HAP-1 (cell line): ENCODE data around the gene GMCL2.

ENCODE experiments used
- DNase-seq, 2 experiments: peaks; one replicate each; pipeline ENCODE4 v3.0.0-alpha.2; 2016 to 2020; ENCODE audit warnings: low spot score in 2 of 2
- H3K27me3 ChIP-seq: fragments of 250-450 bp; sonication (Bioruptor Pico); 2 replicates; pipeline ENCODE4 v1.5.1; 2020; ENCODE audit warnings: low read depth, mild to moderate bottlenecking, moderate library complexity
- H3K36me3 ChIP-seq: fragments of 250-450 bp; sonication (Bioruptor Pico); replicated peaks from 2 replicates; pipeline ENCODE4 v1.5.1; 2020; ENCODE audit warnings: mild to moderate bottlenecking
- H3K4me1 ChIP-seq: fragments of 250-450 bp; sonication (Bioruptor Pico); 2 replicates; pipeline ENCODE4 v1.5.1; 2020; ENCODE audit warnings: mild to moderate bottlenecking
- H3K4me3 ChIP-seq: fragments of 250-450 bp; sonication (Bioruptor Pico); 2 replicates; pipeline ENCODE4 v1.5.1; 2020; ENCODE audit warnings: mild to moderate bottlenecking, moderate library complexity
- H3K9me3 ChIP-seq: fragments of 250-450 bp; sonication (Bioruptor Pico); 2 replicates; pipeline ENCODE4 v1.5.1; 2020; ENCODE audit warnings: mild to moderate bottlenecking, moderate library complexity
- in situ Hi-C: fragments of 300-500 bp; cut with MboI; formaldehyde crosslinking; loops from 3 replicates; pipeline ENCODE4 v1.14.3; 2020; ENCODE audit warnings: low sequenced_read_pairs, inconsistent platforms, mixed read lengths

GMCL2 gene

DNA sequence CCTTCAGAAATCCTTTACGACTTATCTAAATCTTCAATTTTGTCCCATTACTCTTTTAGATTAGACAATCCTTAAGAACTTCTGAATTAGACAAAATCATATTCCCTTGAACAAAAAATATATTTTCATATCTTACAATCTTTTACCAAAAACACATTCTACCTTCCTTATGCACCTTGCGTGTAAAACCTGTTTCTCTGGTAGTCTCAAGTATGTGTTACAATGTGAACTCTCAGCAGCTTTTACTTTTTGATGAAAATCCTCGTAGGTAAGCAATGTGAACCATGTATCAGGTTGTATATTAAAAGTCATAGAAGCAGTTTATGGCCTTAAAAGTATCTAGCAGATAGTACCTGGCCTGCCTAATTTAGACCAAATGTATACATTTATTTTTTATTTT, 12.7 kb downstream of the GMCL2 start:
- no peak for DNase-seq
- in situ Hi-C loops: no loop called here
- no peaks in the 10 kb centered on the region for H3K9me3 ChIP-seq

DNA sequence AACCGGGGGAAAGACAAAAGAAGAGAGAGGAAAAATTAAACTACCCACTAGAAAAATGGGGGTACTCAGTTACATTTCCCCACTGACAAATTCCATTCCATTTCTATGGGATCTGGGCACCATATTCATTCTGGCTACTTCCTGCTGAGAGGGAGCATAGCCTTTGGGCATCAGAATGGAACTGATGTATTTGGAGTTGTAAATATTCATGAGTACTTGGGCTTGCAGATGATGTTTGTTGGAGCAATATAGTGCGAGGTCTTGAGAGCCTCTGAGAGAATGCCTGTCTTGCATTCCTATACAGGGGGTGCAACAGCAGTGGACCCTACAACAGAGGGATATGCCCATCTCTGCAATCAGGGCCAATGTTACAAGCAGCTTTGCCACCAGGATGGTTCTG, 16.7 kb downstream of the GMCL2 start:
- 0 out of 2 replicates have a peak, but pooled peaks cover 4% of the 10 kb centered on the region for H3K27me3 ChIP-seq
- H3K4me3 ChIP-seq: no peak overlapping the region
- no peaks in the 10 kb centered on the region for H3K4me1 ChIP-seq
- no peak for DNase-seq
- H3K9me3 ChIP-seq: no peaks in the 10 kb centered on the region; the same call in 1 of the 2 replicates
- no peaks in the 10 kb centered on the region for H3K36me3 ChIP-seq
- in situ Hi-C loops: no loop called here

More for the DNA sequence above, 12.7 kb downstream of the GMCL2 start:
- Histone ChIP-seq H3K27me3 (0 out of 2 replicates have a peak, but pooled peaks cover 4% of the 10 kb centered on the region), H3K4me1 (no peaks in the 10 kb centered on the region), H3K4me3 (no peak overlapping the region), H3K36me3 (no peaks in the 10 kb centered on the region)

DNA sequence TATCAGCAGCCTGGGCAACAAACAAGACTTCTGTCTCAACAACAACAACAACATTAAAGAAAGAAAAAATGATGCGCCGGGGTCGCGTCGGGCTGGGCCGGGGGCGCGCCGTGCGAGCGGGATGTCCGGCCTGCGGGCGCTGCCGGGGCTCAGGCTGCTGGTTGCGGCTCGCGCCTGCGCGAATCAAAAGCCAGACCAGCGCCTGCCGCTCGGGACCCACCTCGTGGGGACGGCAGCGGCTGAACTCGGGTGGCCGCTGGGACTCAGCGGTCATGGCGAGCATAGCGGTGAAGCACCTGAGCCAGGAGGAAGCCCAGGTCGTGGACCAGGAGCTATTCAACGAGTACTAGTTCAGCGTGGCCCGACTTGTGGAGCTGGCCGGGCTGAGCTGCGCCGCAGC, 21.6 kb downstream of the GMCL2 start:
- Histone ChIP-seq H3K4me1 (peaks cover 6% of the 10 kb centered on the region; the same call in 1 of the 2 replicates), H3K36me3 (no peaks in the 10 kb centered on the region), H3K9me3 (no peaks in the 10 kb centered on the region; the same call in 1 of the 2 replicates), H3K4me3 (no peak overlapping the region), H3K27me3 (0 out of 2 replicates have a peak, but pooled peaks cover 4% of the 10 kb centered on the region)
- in situ Hi-C loops: loop anchor here (10.0 kb wide), 1 partner anchor 561 kb away; the partner anchor contains the start of gene B4GALT7
- DNase-seq: no peak

DNA sequence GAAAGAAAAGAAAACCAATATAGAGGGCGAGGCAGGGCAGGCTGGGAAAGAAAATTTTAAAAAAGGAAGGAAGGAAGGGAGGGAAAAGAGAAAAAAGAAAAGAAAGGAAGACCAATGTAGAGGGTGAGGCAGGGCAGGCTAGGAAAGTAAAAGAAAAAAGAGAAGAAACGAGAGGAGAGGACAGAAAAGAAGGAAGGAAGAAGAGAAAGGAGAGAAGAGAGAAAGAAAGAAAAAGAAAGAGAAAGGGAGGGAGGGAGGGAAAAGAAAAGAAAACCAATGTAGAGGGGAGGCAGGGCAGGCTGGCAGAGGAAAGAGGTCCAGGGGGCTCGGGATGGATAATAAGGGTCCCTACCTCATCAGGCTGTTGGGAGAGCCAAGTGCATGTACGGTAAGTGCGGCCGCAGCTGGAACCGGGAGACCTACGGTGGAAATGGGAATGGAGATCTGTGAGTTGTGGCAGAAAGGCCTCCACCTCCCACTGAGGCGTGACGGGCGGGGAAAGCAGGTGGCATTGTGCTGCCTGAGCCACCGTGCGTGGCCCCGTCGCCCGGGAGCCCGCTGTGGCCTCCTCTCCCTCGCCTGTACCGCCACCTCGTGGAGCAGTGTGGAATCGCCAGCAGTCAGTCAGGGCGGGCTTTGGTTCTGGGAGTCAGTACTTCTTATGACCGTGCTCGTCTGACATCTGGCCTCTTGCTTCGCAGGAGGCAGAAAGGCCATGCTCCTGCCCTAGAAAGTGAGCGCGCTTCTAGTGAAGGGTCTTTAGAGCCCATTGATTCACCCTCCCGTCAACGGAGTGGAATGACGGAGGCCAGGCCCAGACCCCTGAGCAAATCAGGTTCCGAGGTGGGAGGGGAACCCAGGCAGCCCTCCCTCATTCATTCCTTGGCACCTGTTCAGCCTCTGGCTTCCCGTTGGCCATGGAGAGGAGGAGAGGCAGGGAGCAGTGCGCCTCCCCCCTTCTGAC, 23.1 kb downstream of the GMCL2 start:
- Histone ChIP-seq H3K9me3 (no peaks in the 10 kb centered on the region; the same call in 1 of the 2 replicates), H3K27me3 (no peaks in the 10 kb centered on the region), H3K4me3 (no peak overlapping the region), H3K4me1 (peaks cover 6% of the 10 kb centered on the region; the same call in 1 of the 2 replicates), H3K36me3 (no peaks in the 10 kb centered on the region)
- peak; percentile 66 to 93 for DNase-seq
- in situ Hi-C loops: loop anchor here (5.0 to 10.0 kb wide), 2 partner anchors 82 to 559 kb away; partner anchors contain the start of gene B4GALT7

DNA sequence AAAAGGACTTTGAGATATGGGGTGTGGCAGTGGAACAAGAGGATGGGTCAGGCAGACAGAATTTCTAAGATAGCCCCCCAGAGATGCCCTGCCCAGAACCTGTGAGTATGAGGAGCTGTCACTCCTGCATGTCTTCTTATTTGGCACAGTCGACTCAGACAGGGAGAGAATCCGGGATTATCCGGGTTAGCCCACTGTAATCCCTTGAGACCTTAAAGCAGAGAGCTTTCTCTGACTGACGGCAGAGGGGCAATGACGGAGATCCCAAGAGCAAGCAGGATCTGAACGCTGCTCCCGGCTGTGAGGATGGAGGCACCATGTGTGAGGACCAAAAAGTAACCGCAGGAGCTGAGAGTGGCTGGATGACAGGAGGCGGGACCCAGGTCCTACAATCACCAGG, 24.7 kb downstream of the GMCL2 start:
- no peak for DNase-seq
- Histone ChIP-seq H3K4me1 (peaks cover 6% of the 10 kb centered on the region; the same call in 1 of the 2 replicates), H3K27me3 (no peaks in the 10 kb centered on the region), H3K9me3 (no peaks in the 10 kb centered on the region), H3K4me3 (no peak overlapping the region), H3K36me3 (no peaks in the 10 kb centered on the region)
- in situ Hi-C loops: loop anchor here (5.0 to 10.0 kb wide), 2 partner anchors 80 to 558 kb away; partner anchors contain the start of gene B4GALT7

DNA sequence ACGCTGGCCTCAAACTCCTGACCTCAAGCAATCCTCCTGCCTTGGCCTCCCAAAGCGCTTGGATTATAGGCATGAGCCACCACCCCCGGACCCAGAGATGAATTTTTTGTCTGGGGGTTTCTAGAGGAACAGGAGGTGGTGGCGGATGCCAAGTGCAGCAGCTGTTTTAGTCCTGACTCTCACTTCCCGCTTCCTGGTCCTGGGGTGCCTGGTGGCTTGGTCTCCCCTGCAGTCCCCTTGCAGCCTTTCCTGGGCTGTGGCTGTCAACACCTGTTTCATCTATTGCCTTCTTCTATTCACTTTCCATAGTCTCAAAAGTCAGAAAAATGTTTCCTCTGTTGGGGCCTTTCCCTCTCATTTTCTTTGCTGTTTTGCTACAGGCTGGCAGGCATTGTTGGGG, 27.0 kb downstream of the GMCL2 start:
- in situ Hi-C loops: loop anchor here (5.0 to 10.0 kb wide), 2 partner anchors 78 to 555 kb away; partner anchors contain the start of gene B4GALT7
- H3K4me3 ChIP-seq: no peak overlapping the region
- H3K4me1 ChIP-seq: peaks cover 6% of the 10 kb centered on the region; the same call in 1 of the 2 replicates
- no peaks in the 10 kb centered on the region for H3K9me3 ChIP-seq
- DNase-seq: no peak
- H3K27me3 ChIP-seq: no peaks in the 10 kb centered on the region
- H3K36me3 ChIP-seq: no peaks in the 10 kb centered on the region

DNA sequence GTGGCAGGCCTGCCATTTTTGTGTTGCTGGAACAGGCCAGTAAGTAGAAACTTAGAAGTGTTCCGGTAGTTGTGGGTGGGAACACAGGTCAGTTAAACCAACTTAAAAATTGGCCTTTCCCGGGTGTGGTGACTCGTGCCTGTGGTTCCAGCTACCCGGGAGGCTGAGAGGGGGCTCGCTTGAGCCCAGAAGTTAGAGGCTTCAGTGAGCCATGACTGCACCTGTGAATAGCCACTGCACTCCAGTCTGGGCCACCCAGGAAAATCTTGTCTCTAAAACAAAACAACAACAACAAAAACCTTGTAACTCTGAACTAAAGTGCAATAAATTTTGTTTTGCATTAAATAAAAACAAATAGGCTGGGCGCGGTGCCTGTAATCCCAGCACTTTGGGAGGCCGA, 32.1 kb downstream of the GMCL2 start:
- Histone ChIP-seq H3K4me1 (peaks cover 7% of the 10 kb centered on the region), H3K4me3 (no peak overlapping the region), H3K36me3 (peaks cover 25% of the 10 kb centered on the region), H3K9me3 (no peaks in the 10 kb centered on the region), H3K27me3 (no peaks in the 10 kb centered on the region)
- no peak for DNase-seq
- in situ Hi-C loops: no loop called here

DNA sequence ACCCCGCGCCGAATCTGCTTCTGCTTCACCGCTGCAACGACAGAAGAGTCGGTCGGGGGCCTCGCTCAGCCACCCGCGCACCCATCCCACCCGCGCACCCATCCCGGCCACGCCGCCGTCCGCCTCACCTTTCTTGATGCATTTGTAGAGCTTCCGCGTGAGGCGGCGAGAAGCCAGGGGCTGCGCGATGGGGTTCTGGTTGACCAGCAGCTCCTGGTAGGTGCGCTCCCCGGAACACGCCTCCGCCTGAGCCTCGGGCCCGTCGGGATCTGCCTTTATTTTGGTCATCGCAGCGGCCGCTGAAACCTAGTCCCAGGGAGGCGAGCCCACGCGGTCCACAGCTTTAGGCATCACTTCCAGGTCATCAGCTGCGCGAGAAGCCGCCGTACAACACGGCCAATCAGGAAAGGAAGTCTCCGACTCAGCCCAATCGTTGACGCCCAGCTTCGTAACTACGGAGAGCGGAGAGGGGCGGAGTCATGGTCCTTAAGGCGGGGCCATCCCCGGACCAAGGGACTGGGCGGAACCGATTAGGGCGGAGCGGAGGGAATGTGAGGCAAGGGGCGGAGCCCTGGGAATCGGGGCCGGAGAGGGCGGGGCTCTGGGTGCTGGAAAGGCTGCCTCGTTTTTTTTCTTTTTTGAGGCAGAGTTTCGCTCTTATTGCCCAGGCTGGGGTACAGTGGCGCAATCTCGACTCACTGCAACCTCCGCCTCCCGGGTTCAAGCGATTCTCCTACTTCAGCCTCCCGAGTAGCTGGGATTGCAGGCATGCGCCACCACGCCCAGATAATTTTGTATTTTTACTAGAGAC, 33.4 kb downstream of the GMCL2 start, which contains the start of gene NHP2:
NHP2 (minus strand) TSS at position 356 of the 811 bp plus-strand sequence; CDS start at position 288, 68 bp downstream.
- Histone ChIP-seq H3K36me3 (peaks cover 38% of the 10 kb centered on the region), H3K4me1 (peaks cover 7% of the 10 kb centered on the region), H3K27me3 (no peaks in the 10 kb centered on the region), H3K4me3 (peak within 1 kb of the TSS; percentile 97), H3K9me3 (no peaks in the 10 kb centered on the region)
- DNase-seq: peak; percentile 95 to 99
- in situ Hi-C loops: no loop called here

DNA sequence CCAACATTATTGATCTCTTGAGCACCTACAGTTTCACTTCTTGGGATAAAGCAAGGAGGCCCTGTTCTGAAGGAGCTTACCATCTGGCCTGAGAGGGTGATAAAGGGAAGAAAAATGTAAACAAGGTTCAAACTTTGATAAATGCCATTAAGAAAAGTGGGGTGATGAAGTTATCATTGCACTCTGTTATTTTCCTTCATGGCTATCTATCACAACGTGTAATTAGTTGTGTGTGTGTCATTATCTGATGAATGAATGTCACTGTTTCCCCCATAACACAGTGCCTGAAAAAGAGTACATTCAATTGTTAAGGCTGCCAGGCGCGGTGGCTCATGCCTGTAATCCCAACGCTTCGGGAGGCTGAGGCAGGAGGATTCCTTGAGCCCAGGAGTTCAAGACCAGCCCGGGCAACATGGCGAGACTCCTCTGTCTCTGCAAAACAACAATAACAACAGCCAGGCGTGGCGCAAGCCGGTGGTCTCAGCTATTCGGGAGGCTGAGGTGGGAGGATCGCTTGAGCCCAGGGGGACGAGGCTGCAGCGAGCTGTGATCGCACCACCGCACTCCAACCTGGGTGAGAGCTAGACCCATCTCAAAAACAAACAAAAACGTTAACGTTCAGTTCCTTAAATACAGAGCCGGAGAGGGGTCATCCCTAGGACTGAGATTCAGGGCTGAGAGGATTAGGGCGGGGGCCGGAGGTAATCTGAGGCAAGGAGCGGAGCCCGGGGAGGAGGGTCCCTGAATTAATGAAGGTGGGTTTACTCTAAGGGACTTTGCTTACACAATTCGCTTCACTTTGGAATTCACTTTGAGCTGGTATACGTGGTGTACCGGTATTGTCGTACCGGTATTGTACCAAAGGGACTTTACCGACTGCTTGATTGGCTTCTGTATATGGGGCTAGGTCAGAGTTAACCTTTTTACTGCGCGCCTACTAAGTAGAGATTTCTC, 34.4 kb downstream of the GMCL2 start:
- no peak for DNase-seq

DNA sequence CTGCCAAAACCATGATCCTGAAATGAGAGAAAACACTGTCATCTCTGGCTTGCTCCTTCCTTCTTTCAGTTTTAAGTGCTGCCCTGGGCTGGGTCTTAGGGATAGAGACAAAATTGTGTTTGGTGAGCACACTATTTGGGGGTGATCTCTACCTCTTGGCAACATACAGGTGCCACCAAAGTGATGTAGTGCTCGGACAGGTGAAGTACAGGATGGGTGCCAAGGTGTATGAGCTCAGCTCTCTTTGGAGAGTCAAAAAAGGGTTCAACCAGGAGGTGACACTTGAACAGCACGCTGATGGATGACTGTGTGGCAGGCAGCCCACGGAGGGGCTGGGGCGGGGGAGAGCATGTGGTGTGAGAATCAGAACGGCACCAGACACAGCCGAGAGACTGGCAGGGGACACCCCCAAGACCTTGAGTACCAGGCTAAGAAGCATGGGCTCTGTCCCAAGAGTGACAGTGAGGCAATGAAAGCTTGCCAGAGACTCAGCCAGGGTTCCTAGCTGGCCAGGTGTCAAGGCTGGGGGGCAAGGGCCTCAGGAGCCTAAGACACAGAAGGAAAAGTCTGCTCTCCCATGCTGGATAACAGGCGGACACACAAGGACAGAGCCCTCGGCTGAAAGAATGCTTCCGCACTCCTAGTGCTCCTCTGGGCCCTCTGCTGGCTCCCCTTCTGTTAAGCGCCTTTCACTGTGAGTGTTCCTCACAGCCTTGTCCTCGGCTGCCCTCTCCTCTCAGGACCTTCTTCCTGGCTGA, 36.0 kb downstream of the GMCL2 start:
- no peak for DNase-seq
- peaks cover 64% of the 10 kb centered on the region for H3K36me3 ChIP-seq
- H3K4me1 ChIP-seq: peaks cover 7% of the 10 kb centered on the region

More for the DNA sequence above, 34.4 kb downstream of the GMCL2 start:
- H3K9me3 ChIP-seq: no peaks in the 10 kb centered on the region
- H3K36me3 ChIP-seq: peaks cover 48% of the 10 kb centered on the region
- H3K27me3 ChIP-seq: no peaks in the 10 kb centered on the region
- in situ Hi-C loops: no loop called here
- peak overlapping the region; percentile 97 for H3K4me3 ChIP-seq
- H3K4me1 ChIP-seq: peaks cover 7% of the 10 kb centered on the region

DNA sequence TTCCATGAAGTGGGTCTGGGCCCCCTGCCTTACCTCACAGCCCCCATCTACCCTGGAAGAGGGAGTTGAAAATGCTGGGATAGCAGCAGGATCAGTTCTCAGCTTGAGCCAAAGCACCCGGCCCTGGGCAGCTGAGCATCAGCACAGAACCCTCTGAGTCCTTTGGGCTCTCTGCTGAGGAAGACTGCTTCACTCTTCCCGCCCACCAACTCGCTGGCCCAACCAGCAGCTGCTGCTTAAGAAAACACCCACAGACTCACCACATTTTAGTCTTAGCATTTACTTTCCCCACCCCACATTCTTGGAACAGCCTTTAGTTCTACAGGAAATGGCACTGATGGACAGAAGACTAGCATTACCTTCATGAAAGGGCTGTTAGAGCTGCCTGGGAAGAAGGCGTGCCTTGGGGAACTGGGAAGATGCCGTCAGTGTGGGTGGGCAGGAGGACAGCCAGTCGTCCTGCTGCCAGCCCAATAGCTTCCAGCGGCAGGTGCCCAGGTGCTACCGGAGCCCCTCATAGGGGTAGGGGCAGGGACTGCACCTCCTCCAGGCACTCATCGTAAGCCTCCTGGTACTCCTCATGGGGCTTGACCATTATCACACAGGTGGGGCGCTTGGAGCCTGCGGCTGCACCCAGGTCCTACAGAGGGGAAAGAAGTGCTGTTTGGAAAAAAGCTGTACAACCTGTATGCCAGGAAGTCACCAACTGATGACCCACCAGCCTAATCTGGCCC, 37.8 kb downstream of the GMCL2 start:
- in situ Hi-C loops: no loop called here
- Histone ChIP-seq H3K36me3 (peaks cover 75% of the 10 kb centered on the region), H3K27me3 (no peaks in the 10 kb centered on the region), H3K4me1 (peaks cover 7% of the 10 kb centered on the region), H3K9me3 (no peaks in the 10 kb centered on the region), H3K4me3 (no peak overlapping the region)
- DNase-seq: no peak

More for the DNA sequence above, 36.0 kb downstream of the GMCL2 start:
- Histone ChIP-seq H3K4me3 (no peak overlapping the region), H3K27me3 (no peaks in the 10 kb centered on the region), H3K9me3 (no peaks in the 10 kb centered on the region)
- in situ Hi-C loops: no loop called here
